SK-N-SH treated with all-trans-retinoic acid at 6 μM for 48 hours (cell line): ENCODE results near the gene NQO1.

ENCODE experiments used
- ATAC-seq: fragments of 200-7000 bp; cut with Tn5 transposase; 3 replicates; pipeline ENCODE4 v1.9.1; 2020; ENCODE audit warnings: mild to moderate bottlenecking, moderate library complexity
- BACH2 ChIP-seq: fragments of 250-450 bp; sonication (Bioruptor Pico); IDR thresholded peaks from 2 replicates; pipeline ENCODE4 v1.9.0; 2021; ENCODE audit warnings: mild to moderate bottlenecking, borderline replicate concordance
- CREB5 ChIP-seq: fragments of 250-450 bp; sonication (Bioruptor Pico); IDR thresholded peaks from 2 replicates; pipeline ENCODE4 v1.5.1; 2020; ENCODE audit warnings: low read depth, mild to moderate bottlenecking, moderate library complexity
- CSDC2 ChIP-seq: fragments of 250-450 bp; sonication (Bioruptor Pico); IDR thresholded peaks from 2 replicates; pipeline ENCODE4 v1.5.0; 2020; ENCODE audit warnings: mild to moderate bottlenecking, moderate library complexity
- ESRRG ChIP-seq: fragments of 250-450 bp; sonication (Bioruptor Pico); IDR thresholded peaks from 2 replicates; pipeline ENCODE4 v1.6.1; 2021; ENCODE audit warnings: mild to moderate bottlenecking
- GLIS3 ChIP-seq: fragments of 250-450 bp; sonication (Bioruptor Pico); IDR thresholded peaks from 2 replicates; pipeline ENCODE4 v1.5.0; 2020; ENCODE audit warnings: mild to moderate bottlenecking, moderate library complexity
- ISL1 ChIP-seq: fragments of 250-450 bp; sonication (Bioruptor Pico); IDR thresholded peaks from 2 replicates; pipeline ENCODE4 v2.1.2; 2022; ENCODE audit warnings: mild to moderate bottlenecking, moderate library complexity
- OSR1 ChIP-seq: fragments of 250-450 bp; sonication (Bioruptor Pico); IDR thresholded peaks from 2 replicates; pipeline ENCODE4 v1.8.0; 2022; ENCODE audit warnings: moderate library complexity, mild to moderate bottlenecking, inconsistent platforms
- POU6F1 ChIP-seq: fragments of 250-450 bp; sonication (Bioruptor Pico); IDR thresholded peaks from 2 replicates; pipeline ENCODE4 v1.8.0; 2021; ENCODE audit warnings: low read depth, mild to moderate bottlenecking, moderate library complexity, borderline replicate concordance
- RARB ChIP-seq: fragments of 250-450 bp; sonication (Bioruptor Pico); IDR thresholded peaks from 2 replicates; pipeline ENCODE4 v1.8.0; 2021; ENCODE audit warnings: mild to moderate bottlenecking, moderate library complexity
- SNAI2 ChIP-seq: fragments of 250-450 bp; sonication (Bioruptor Pico); IDR thresholded peaks from 2 replicates; pipeline ENCODE4 v1.5.0; 2020; ENCODE audit warnings: mild to moderate bottlenecking, moderate library complexity
- TCF4 ChIP-seq: fragments of 250-450 bp; sonication (Bioruptor Pico); IDR thresholded peaks from 2 replicates; pipeline ENCODE4 v1.8.0; 2021; ENCODE audit warnings: mild to moderate bottlenecking, moderate library complexity, borderline replicate concordance
- TOX ChIP-seq: fragments of 250-450 bp; sonication (Bioruptor Pico); IDR thresholded peaks from 2 replicates; pipeline ENCODE4 v1.8.0; 2021; ENCODE audit warnings: mild to moderate bottlenecking, moderate library complexity, borderline replicate concordance
- TSHZ2 ChIP-seq: fragments of 250-450 bp; sonication (Bioruptor Pico); IDR thresholded peaks from 2 replicates; pipeline ENCODE4 v1.5.0; 2020; ENCODE audit warnings: mild to moderate bottlenecking, moderate library complexity
- ZC3H10 ChIP-seq: fragments of 250-450 bp; sonication (Bioruptor Pico); IDR thresholded peaks from 2 replicates; pipeline ENCODE4 v1.5.1; 2021; ENCODE audit warnings: mild to moderate bottlenecking, moderate library complexity
- ZFP3 ChIP-seq: fragments of 250-450 bp; sonication (Bioruptor Pico); IDR thresholded peaks from 2 replicates; pipeline ENCODE4 v1.5.0; 2020; ENCODE audit warnings: mild to moderate bottlenecking, moderate library complexity
- ZFP30 ChIP-seq: fragments of 450-650 bp; formaldehyde crosslinking; IDR thresholded peaks from 2 replicates; pipeline ENCODE4 v1.5.0; 2022; ENCODE audit warnings: mild to moderate bottlenecking, moderate library complexity
- ZNF565 ChIP-seq: fragments of 450-650 bp; formaldehyde crosslinking; conservative IDR thresholded peaks from 2 replicates; pipeline ENCODE4 v1.5.0; 2020; ENCODE audit warnings: low read depth, mild to moderate bottlenecking, moderate library complexity
- ZNF8 ChIP-seq: fragments of 450-650 bp; formaldehyde crosslinking; IDR thresholded peaks from 2 replicates; pipeline ENCODE4 v1.5.0; 2020; ENCODE audit warnings: mild to moderate bottlenecking, moderate library complexity
- TF ChIP-seq, protein P1 (sequence below): fragments of 250-450 bp; sonication (Bioruptor Pico); IDR thresholded peaks from 2 replicates; pipeline ENCODE4 v1.8.0; 2020; ENCODE audit warnings: mild to moderate bottlenecking, moderate library complexity, borderline replicate concordance
- TF ChIP-seq, protein P2 (sequence below): fragments of 250-450 bp; sonication (Bioruptor Pico); IDR thresholded peaks from 2 replicates; pipeline ENCODE4 v1.5.1; 2021; ENCODE audit warnings: mild to moderate bottlenecking, moderate library complexity

The NQO1 gene

DNA sequence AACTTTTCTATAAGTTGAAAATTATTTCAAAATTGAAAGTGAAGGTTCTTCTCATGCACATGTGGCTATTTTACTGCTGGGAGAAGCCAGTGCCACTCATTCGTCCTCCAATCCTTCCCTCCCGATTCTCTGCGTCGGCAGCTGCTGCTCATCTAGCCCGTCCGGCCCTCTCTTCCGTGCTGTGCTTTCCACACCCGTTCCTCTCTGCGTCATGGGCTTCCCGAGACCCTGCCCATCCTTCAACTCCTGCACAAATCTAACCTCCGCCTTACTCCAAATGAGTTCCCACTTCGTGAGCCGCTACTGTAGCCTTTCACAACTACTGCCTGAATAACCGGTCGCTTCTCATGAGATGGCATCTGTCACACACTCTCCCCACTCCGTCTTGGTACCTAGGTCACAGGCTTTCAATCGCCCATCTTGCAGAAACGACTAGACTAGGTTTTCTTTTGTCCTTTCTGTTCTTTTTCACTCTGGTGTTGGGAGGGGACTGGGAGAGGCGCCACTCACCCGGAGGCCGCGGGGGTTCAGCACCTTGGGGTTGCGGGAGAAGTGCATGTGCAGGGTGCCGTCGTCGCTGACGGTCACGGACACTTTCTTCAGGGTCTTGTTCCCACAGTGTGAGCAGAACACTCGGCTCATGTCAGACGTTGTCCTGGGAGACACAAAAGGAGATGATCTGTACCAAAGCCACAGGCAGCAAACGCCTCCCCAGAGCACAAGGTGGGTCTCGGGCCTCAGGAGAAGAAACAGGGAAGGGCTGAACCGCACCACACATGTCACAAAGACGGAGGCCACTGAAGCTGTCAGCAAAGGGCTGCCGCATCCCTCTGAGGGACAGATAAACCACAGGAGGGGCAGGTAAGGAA is 18.2 kb upstream of the NQO1 start:
- no peak for ATAC-seq

DNA sequence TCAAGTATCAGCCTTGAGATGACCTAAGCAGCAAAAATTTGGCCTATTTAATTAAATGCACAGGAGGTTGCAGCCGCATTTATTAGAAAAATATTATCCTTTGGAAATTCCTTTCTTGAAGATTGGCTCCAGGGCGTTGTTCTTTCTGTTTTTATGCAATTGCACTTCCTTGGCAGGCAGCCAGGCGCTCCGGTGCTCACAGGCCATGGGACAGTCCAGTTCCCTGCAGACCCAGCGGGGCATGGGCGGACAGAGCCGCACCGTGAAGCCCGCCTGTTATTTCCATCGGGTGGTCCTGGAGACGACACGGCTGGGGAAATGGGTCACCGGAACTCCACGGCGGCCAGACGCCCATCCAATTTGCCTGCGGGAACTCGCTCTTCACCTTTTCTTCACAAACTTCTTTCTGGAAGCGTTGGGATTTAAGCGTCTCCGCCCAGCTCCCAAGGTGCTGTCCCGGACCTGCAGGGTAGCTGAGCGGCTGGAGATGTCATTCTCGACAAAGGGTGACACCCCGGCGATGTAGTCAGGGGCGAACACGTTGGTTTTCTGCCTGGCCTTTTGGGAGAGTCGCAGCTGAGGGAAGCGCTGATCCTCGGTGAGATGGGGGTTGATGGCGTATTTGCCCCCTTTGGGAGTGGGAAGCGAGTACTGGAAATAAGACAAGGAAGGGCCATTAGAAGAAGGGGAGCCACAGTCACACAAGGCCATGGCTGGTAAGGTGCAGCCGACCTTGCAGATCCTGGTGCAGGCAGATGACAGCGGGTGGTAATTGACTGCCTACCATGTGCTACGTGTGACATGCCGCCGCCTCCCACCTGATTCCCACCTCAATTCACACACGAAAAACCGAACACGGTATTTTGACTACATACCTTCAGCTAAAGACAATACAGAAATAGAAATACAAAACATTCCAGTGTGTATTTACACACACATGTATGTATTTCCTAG is 15.9 kb upstream of the NQO1 start:
- ATAC-seq, result peak; percentile 30
- TF ChIP-seq OSR1 (CRISPR knock-in tag) (no peak), GLIS3 (CRISPR knock-in tag) (no peak)

More for the DNA sequence above, 18.2 kb upstream of the NQO1 start:
- no peak for TF ChIP-seq SNAI2 (CRISPR knock-in tag)
- TF ChIP-seq RARB, result no peak
- no peak for TF ChIP-seq ZNF8
- no peak for TF ChIP-seq ZNF565 (CRISPR knock-in tag)
- no peak for TF ChIP-seq POU6F1 (CRISPR knock-in tag)
- TF ChIP-seq ISL1 (CRISPR knock-in tag), result no peak
- no peak for TF ChIP-seq CREB5 (CRISPR knock-in tag)
- TF ChIP-seq GLIS3 (CRISPR knock-in tag), result no peak
- TF ChIP-seq ZFP30 (CRISPR knock-in tag), result no peak
- no peak for TF ChIP-seq ESRRG (CRISPR knock-in tag)
- TF ChIP-seq, protein P1, sequence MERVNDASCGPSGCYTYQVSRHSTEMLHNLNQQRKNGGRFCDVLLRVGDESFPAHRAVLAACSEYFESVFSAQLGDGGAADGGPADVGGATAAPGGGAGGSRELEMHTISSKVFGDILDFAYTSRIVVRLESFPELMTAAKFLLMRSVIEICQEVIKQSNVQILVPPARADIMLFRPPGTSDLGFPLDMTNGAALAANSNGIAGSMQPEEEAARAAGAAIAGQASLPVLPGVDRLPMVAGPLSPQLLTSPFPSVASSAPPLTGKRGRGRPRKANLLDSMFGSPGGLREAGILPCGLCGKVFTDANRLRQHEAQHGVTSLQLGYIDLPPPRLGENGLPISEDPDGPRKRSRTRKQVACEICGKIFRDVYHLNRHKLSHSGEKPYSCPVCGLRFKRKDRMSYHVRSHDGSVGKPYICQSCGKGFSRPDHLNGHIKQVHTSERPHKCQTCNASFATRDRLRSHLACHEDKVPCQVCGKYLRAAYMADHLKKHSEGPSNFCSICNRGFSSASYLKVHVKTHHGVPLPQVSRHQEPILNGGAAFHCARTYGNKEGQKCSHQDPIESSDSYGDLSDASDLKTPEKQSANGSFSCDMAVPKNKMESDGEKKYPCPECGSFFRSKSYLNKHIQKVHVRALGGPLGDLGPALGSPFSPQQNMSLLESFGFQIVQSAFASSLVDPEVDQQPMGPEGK (CRISPR knock-in tag), result no peak
- TF ChIP-seq OSR1 (CRISPR knock-in tag), result no peak
- no peak for TF ChIP-seq BACH2 (CRISPR knock-in tag)
- no peak for TF ChIP-seq TOX (CRISPR knock-in tag)
- no peak for TF ChIP-seq ZC3H10
- TF ChIP-seq ZFP3 (CRISPR knock-in tag), result no peak
- TF ChIP-seq, protein P2, sequence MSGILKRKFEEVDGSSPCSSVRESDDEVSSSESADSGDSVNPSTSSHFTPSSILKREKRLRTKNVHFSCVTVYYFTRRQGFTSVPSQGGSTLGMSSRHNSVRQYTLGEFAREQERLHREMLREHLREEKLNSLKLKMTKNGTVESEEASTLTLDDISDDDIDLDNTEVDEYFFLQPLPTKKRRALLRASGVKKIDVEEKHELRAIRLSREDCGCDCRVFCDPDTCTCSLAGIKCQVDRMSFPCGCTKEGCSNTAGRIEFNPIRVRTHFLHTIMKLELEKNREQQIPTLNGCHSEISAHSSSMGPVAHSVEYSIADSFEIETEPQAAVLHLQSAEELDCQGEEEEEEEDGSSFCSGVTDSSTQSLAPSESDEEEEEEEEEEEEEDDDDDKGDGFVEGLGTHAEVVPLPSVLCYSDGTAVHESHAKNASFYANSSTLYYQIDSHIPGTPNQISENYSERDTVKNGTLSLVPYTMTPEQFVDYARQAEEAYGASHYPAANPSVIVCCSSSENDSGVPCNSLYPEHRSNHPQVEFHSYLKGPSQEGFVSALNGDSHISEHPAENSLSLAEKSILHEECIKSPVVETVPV (CRISPR knock-in tag), result no peak

DNA sequence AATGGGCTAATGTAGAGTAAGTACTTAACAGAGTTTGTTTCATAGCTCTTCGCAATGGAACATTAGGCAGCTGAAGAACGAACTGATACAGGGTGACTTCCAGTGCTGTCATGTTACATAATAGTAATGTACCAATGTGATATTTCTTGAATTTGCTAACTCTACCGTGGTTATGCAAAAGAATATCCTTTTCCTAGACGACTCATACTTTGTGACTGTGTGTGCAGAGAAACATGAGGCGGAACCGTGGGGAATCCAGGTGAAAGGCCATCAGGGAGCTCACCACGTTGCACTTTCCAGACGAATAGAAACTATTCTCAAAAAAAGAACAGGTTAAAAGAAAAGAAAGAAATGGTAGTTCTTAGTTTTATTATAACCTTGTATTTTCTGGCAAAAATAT is 15.2 kb upstream of the NQO1 start:
- ATAC-seq, result peak; percentile 17; the same call in 1 of the 3 replicates
- no peak for TF ChIP-seq ZFP30 (CRISPR knock-in tag)
- no peak for TF ChIP-seq CSDC2 (CRISPR knock-in tag)
- no peak for TF ChIP-seq OSR1 (CRISPR knock-in tag)
- no peak for TF ChIP-seq ESRRG (CRISPR knock-in tag)
- no peak for TF ChIP-seq TOX (CRISPR knock-in tag)
- TF ChIP-seq ZNF8, result no peak
- no peak for TF ChIP-seq GLIS3 (CRISPR knock-in tag)
- no peak for TF ChIP-seq ZC3H10
- no peak for TF ChIP-seq ZNF565 (CRISPR knock-in tag)
- no peak for TF ChIP-seq TSHZ2 (CRISPR knock-in tag)
- no peak for TF ChIP-seq ISL1 (CRISPR knock-in tag)
- no peak for TF ChIP-seq POU6F1 (CRISPR knock-in tag)
- no peak for TF ChIP-seq TCF4
- TF ChIP-seq CREB5 (CRISPR knock-in tag), result no peak
- TF ChIP-seq, protein P2 (CRISPR knock-in tag), result no peak
